HepG2 (cell line): ENCODE data around the gene FRMD8.

Source experiments
- GTF2F1 ChIP-seq: fragments of 150-350 bp; IDR thresholded peaks from 2 replicates; pipeline ENCODE4 v1.6.1; 2014; ENCODE audit warnings: low read length
- MAX ChIP-seq: IDR thresholded peaks from 2 replicates; pipeline ENCODE4 v1.6.1; 2012; ENCODE audit warnings: inconsistent platforms
- ONECUT2 ChIP-seq: sonication (generic); formaldehyde crosslinking; IDR thresholded peaks from 2 replicates; pipeline ENCODE4 v1.4.0; 2020; ENCODE audit warnings: missing genetic modification reagents
- POLR2AphosphoS5 ChIP-seq: IDR thresholded peaks from 2 replicates; pipeline ENCODE4 v1.6.1; 2012; ENCODE audit warnings: low read depth, low read length
- TCF7 ChIP-seq: sonication (generic); IDR thresholded peaks from 2 replicates; pipeline ENCODE4 v1.6.1; 2016; ENCODE audit warnings: antibody characterized with exemption, low read depth
- ZNF274 ChIP-seq: sonication (generic); formaldehyde crosslinking; IDR thresholded peaks from 2 replicates; pipeline ENCODE4 v1.5.1; 2020; ENCODE audit warnings: mild to moderate bottlenecking, missing genetic modification reagents
- ZNF34 ChIP-seq: sonication (generic); formaldehyde crosslinking; IDR thresholded peaks from 2 replicates; pipeline ENCODE4 v1.4.0; 2020; ENCODE audit warnings: mild to moderate bottlenecking, missing genetic modification reagents, borderline replicate concordance
- ZNF574 ChIP-seq: sonication (generic); formaldehyde crosslinking; IDR thresholded peaks from 2 replicates; pipeline ENCODE4 v1.4.0; 2020; ENCODE audit warnings: missing genetic modification reagents
- TF ChIP-seq, protein P1 (sequence below): sonication (generic); formaldehyde crosslinking; IDR thresholded peaks from 2 replicates; pipeline ENCODE4 v1.5.0; 2020; ENCODE audit warnings: mild to moderate bottlenecking, missing genetic modification reagents, moderate library complexity
- TF ChIP-seq, protein P2 (sequence below): sonication (generic); formaldehyde crosslinking; IDR thresholded peaks from 2 replicates; pipeline ENCODE4 v1.4.0; 2020; ENCODE audit warnings: missing genetic modification reagents, borderline replicate concordance
- TF ChIP-seq, protein P3 (sequence below): sonication (generic); formaldehyde crosslinking; IDR thresholded peaks from 2 replicates; pipeline ENCODE4 v1.8.0; 2022; ENCODE audit warnings: mild to moderate bottlenecking, missing genetic modification reagents, borderline replicate concordance

- TF ChIP-seq, protein P1, sequence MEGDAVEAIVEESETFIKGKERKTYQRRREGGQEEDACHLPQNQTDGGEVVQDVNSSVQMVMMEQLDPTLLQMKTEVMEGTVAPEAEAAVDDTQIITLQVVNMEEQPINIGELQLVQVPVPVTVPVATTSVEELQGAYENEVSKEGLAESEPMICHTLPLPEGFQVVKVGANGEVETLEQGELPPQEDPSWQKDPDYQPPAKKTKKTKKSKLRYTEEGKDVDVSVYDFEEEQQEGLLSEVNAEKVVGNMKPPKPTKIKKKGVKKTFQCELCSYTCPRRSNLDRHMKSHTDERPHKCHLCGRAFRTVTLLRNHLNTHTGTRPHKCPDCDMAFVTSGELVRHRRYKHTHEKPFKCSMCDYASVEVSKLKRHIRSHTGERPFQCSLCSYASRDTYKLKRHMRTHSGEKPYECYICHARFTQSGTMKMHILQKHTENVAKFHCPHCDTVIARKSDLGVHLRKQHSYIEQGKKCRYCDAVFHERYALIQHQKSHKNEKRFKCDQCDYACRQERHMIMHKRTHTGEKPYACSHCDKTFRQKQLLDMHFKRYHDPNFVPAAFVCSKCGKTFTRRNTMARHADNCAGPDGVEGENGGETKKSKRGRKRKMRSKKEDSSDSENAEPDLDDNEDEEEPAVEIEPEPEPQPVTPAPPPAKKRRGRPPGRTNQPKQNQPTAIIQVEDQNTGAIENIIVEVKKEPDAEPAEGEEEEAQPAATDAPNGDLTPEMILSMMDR (CRISPR knock-in tag): no peak
- TF ChIP-seq, protein P2, sequence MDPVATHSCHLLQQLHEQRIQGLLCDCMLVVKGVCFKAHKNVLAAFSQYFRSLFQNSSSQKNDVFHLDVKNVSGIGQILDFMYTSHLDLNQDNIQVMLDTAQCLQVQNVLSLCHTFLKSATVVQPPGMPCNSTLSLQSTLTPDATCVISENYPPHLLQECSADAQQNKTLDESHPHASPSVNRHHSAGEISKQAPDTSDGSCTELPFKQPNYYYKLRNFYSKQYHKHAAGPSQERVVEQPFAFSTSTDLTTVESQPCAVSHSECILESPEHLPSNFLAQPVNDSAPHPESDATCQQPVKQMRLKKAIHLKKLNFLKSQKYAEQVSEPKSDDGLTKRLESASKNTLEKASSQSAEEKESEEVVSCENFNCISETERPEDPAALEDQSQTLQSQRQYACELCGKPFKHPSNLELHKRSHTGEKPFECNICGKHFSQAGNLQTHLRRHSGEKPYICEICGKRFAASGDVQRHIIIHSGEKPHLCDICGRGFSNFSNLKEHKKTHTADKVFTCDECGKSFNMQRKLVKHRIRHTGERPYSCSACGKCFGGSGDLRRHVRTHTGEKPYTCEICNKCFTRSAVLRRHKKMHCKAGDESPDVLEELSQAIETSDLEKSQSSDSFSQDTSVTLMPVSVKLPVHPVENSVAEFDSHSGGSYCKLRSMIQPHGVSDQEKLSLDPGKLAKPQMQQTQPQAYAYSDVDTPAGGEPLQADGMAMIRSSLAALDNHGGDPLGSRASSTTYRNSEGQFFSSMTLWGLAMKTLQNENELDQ (CRISPR knock-in tag): no peak
- no peak for TF ChIP-seq ZNF274 (CRISPR knock-in tag)
- no peak for TF ChIP-seq POLR2AphosphoS5
- no peak for TF ChIP-seq ZNF34 (CRISPR knock-in tag)
- TF ChIP-seq, protein P3, sequence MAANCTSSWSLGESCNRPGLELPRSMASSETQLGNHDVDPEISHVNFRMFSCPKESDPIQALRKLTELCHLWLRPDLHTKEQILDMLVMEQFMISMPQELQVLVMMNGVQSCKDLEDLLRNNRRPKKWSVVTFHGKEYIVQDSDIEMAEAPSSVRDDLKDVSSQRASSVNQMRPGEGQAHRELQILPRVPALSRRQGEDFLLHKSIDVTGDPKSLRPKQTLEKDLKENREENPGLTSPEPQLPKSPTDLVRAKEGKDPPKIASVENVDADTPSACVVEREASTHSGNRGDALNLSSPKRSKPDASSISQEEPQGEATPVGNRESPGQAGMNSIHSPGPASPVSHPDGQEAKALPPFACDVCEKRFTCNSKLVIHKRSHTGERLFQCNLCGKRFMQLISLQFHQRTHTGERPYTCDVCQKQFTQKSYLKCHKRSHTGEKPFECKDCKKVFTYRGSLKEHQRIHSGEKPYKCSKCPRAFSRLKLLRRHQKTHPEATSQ: no peak
- no peak for TF ChIP-seq TCF7
- TF ChIP-seq MAX: no peak
- no peak for TF ChIP-seq ZNF574 (CRISPR knock-in tag)
- no peak for TF ChIP-seq GTF2F1
- no peak for TF ChIP-seq ONECUT2
Observed at GRCh38 chr11:65384301-65384889, 2.0 kb upstream of the FRMD8 start.
